Mesenchymal stem cell (in vitro differentiated cells and primary cell): ENCODE measurements around the gene VAV2.

Source experiments
- DNase-seq: peaks from one replicate; pipeline ENCODE4 v3.0.0-alpha.2; 2013
- H2AFZ ChIP-seq: one replicate; pipeline ENCODE4 v1.6.1; 2013; ENCODE audit warnings: low read depth, mild to moderate bottlenecking, control low read depth, inconsistent platforms, low read length, moderate library complexity
- H2AK5ac ChIP-seq: 2 replicates; pipeline ENCODE4 v1.6.1; 2013; ENCODE audit warnings: low read length, moderate library complexity, mild to moderate bottlenecking, inconsistent platforms; ENCODE audit not compliant: severe bottlenecking
- H2BK120ac ChIP-seq: one replicate; pipeline ENCODE4 v1.6.1; 2013; ENCODE audit warnings: low read depth, mild to moderate bottlenecking, inconsistent platforms, low read length, moderate library complexity
- H2BK12ac ChIP-seq, 2 experiments: one replicate each; pipeline ENCODE4 v1.6.1; 2013; ENCODE audit warnings: inconsistent platforms in 2 of 2, low read length in 2 of 2, mild to moderate bottlenecking in 2 of 2, moderate library complexity in 2 of 2, control low read depth in 1 of 2
- H2BK15ac ChIP-seq: one replicate; pipeline ENCODE4 v1.6.1; 2013; ENCODE audit warnings: mild to moderate bottlenecking, low read depth, inconsistent platforms; ENCODE audit not compliant: poor library complexity, severe bottlenecking
- H2BK5ac ChIP-seq: 2 replicates; pipeline ENCODE4 v1.6.1; 2013; ENCODE audit warnings: low read depth, mild to moderate bottlenecking, low read length, control low read depth, inconsistent platforms; ENCODE audit not compliant: poor library complexity, severe bottlenecking
- H3K14ac ChIP-seq, 2 experiments: one replicate each; pipeline ENCODE4 v1.6.1; 2013; ENCODE audit warnings: inconsistent platforms in 2 of 2, low read length in 2 of 2, control low read depth in 1 of 2, mild to moderate bottlenecking in 1 of 2, moderate library complexity in 1 of 2
- H3K18ac ChIP-seq, 2 experiments: one replicate each; pipeline ENCODE4 v1.6.1; 2013; ENCODE audit warnings: inconsistent platforms in 2 of 2, low read length in 2 of 2, control low read depth in 1 of 2, low read depth in 1 of 2, mild to moderate bottlenecking in 1 of 2
- H3K23ac ChIP-seq, 2 experiments: one replicate each; pipeline ENCODE4 v1.6.1; 2013; ENCODE audit warnings: inconsistent platforms in 2 of 2, low read length in 2 of 2, mild to moderate bottlenecking in 2 of 2, moderate library complexity in 2 of 2, control low read depth in 1 of 2
- H3K27ac ChIP-seq: 2 replicates; pipeline ENCODE4 v1.5.1; 2013; ENCODE audit warnings: mild to moderate bottlenecking, moderate library complexity, low read length, control low read depth, inconsistent platforms; ENCODE audit not compliant: poor library complexity, severe bottlenecking
- H3K27me3 ChIP-seq, 2 experiments: 2 replicates each; pipeline versions ENCODE4 v1.6.1 to v1.7.0; 2013; ENCODE audit warnings: low read length in 2 of 2, mild to moderate bottlenecking in 2 of 2, moderate library complexity in 2 of 2, control low read depth in 1 of 2, inconsistent platforms in 1 of 2; ENCODE audit not compliant: control insufficient read depth in 1 of 2, insufficient read depth in 1 of 2
- H3K36me3 ChIP-seq, 2 experiments: 2 replicates each; pipeline versions ENCODE4 v1.6.1 to v1.7.0; 2013; ENCODE audit warnings: low read length in 2 of 2, control low read depth in 1 of 2, inconsistent platforms in 1 of 2, low read depth in 1 of 2, mild to moderate bottlenecking in 1 of 2; ENCODE audit not compliant: insufficient read depth in 2 of 2, control insufficient read depth in 1 of 2
- H3K4ac ChIP-seq, 2 experiments: one replicate each; pipeline ENCODE4 v1.6.1; 2013; ENCODE audit warnings: inconsistent platforms in 2 of 2, low read length in 2 of 2, mild to moderate bottlenecking in 2 of 2, moderate library complexity in 2 of 2, control low read depth in 1 of 2, low read depth in 1 of 2
- H3K4me1 ChIP-seq: 2 replicates; pipeline ENCODE4 v1.6.1; 2013; ENCODE audit warnings: low read depth, low read length, control low read depth; ENCODE audit not compliant: control insufficient read depth, insufficient read depth
- H3K4me2 ChIP-seq: 2 replicates; pipeline ENCODE4 v1.6.1; 2013; ENCODE audit warnings: low read length, mild to moderate bottlenecking, inconsistent platforms; ENCODE audit not compliant: poor library complexity, severe bottlenecking
- H3K4me3 ChIP-seq, 2 experiments: 2 replicates each; pipeline versions ENCODE4 v1.5.1 to v1.7.0; 2013; ENCODE audit warnings: low read length in 2 of 2, mild to moderate bottlenecking in 2 of 2, control low read depth in 1 of 2, low read depth in 1 of 2; ENCODE audit not compliant: insufficient read depth in 1 of 2
- H3K79me1 ChIP-seq: replicated peaks from 2 replicates; pipeline ENCODE4 v1.6.1; 2013; ENCODE audit warnings: mild to moderate bottlenecking, control low read depth, low read length, inconsistent platforms; ENCODE audit not compliant: poor library complexity, severe bottlenecking
- H3K9ac ChIP-seq: 2 replicates; pipeline ENCODE4 v1.7.0; 2013; ENCODE audit warnings: mild to moderate bottlenecking, low read length, moderate library complexity
- H3K9me3 ChIP-seq: 2 replicates; pipeline ENCODE4 v1.7.0; 2013; ENCODE audit warnings: mild to moderate bottlenecking, low read length; ENCODE audit not compliant: control insufficient read depth
- H4K8ac ChIP-seq: one replicate; pipeline ENCODE4 v1.6.1; 2013; ENCODE audit warnings: inconsistent platforms, mild to moderate bottlenecking, low read length, moderate library complexity
- H4K91ac ChIP-seq: one replicate; pipeline ENCODE4 v1.6.1; 2013; ENCODE audit warnings: mild to moderate bottlenecking, low read length, inconsistent platforms
- WGBS: methylation state at CpG from one replicate; pipeline ENCODE4 v1.1.7; 2013; ENCODE audit warnings: mixed read lengths; 5-methylcytosine and 5-hydroxymethylcytosine counted together

VAV2 gene

GRCh38 chr9:133873461-133873891 lies 118.6 kb downstream of the VAV2 start:
- 86% methylated on average over 9 of the region's 9 CpGs for WGBS
- peak overlapping the region in 1 of 2 experiments; percentile 10 for H3K14ac ChIP-seq
- H3K4me3 ChIP-seq = no peak overlapping the region
- DNase-seq = peak; percentile 30
- H4K91ac ChIP-seq = peak overlapping the region; percentile 57
- no peak overlapping the region for H2BK120ac ChIP-seq
- H3K27ac ChIP-seq = peak overlapping the region; percentile 91
- H3K27me3 ChIP-seq = no peaks in the 10 kb centered on the region
- H2BK15ac ChIP-seq = no peak overlapping the region
- no peaks in the 10 kb centered on the region for H3K9me3 ChIP-seq
- H3K18ac ChIP-seq = peak overlapping the region in 1 of 2 experiments; percentile 14
- no peak overlapping the region for H2AFZ ChIP-seq
- peaks cover 0 to 47% of the 10 kb centered on the region in 2 experiments for H3K36me3 ChIP-seq
- no peak overlapping the region for H3K9ac ChIP-seq
- no peak overlapping the region for H3K4ac ChIP-seq
- peak overlapping the region; percentile 80 for H2AK5ac ChIP-seq
- no peak overlapping the region for H3K23ac ChIP-seq
- H3K79me1 ChIP-seq = peaks cover 37% of the 10 kb centered on the region
- H3K4me2 ChIP-seq = peak overlapping the region; percentile 1
- peak overlapping the region; percentile 63 for H2BK5ac ChIP-seq
- H4K8ac ChIP-seq = no peak overlapping the region
- H2BK12ac ChIP-seq = no peak overlapping the region
- peaks cover 57% of the 10 kb centered on the region for H3K4me1 ChIP-seq

GRCh38 chr9:133873009-133873408 lies 119.1 kb downstream of the VAV2 start:
- Histone ChIP-seq H4K8ac (no peak overlapping the region), H3K18ac (peak overlapping the region in 1 of 2 experiments; percentile 14), H2AFZ (no peak overlapping the region), H2BK15ac (no peak overlapping the region), H2AK5ac (peak overlapping the region; percentile 65), H3K4ac (no peak overlapping the region), H3K14ac (peak overlapping the region in 1 of 2 experiments; percentile 10), H3K79me1 (peaks cover 36% of the 10 kb centered on the region), H2BK120ac (no peak overlapping the region), H3K4me2 (no peak overlapping the region), H3K27me3 (no peaks in the 10 kb centered on the region), H4K91ac (peak overlapping the region; percentile 57), H2BK12ac (no peak overlapping the region), H3K4me1 (peaks cover 52% of the 10 kb centered on the region), H3K9me3 (no peaks in the 10 kb centered on the region), H3K36me3 (peaks cover 0 to 46% of the 10 kb centered on the region in 2 experiments), H3K9ac (no peak overlapping the region), H2BK5ac (peak overlapping the region; percentile 24), H3K4me3 (no peak overlapping the region), H3K27ac (peak overlapping the region; percentile 91), H3K23ac (no peak overlapping the region)
- WGBS = 89% methylated on average over 9 of the region's 9 CpGs
- DNase-seq = no peak

- H3K18ac ChIP-seq = no peak overlapping the region
- no peak overlapping the region for H3K4me3 ChIP-seq
- peaks cover 0 to 47% of the 10 kb centered on the region in 2 experiments for H3K36me3 ChIP-seq
- H3K27ac ChIP-seq = no peak overlapping the region
- no peak overlapping the region for H2BK15ac ChIP-seq
- no peak overlapping the region for H3K14ac ChIP-seq
- H3K23ac ChIP-seq = no peak overlapping the region
- H3K9me3 ChIP-seq = no peaks in the 10 kb centered on the region
- no peak overlapping the region for H4K91ac ChIP-seq
- DNase-seq = no peak
- no peak overlapping the region for H3K9ac ChIP-seq
- no peak overlapping the region for H2AK5ac ChIP-seq
- H3K4ac ChIP-seq = no peak overlapping the region
- no peak overlapping the region for H2BK120ac ChIP-seq
- peaks cover 35% of the 10 kb centered on the region for H3K79me1 ChIP-seq
- no peak overlapping the region for H2BK5ac ChIP-seq
- no peak overlapping the region for H3K4me2 ChIP-seq
- WGBS = 96% methylated on average over 11 of the region's 12 CpGs
- no peak overlapping the region for H2AFZ ChIP-seq
- no peak overlapping the region for H4K8ac ChIP-seq
- H3K27me3 ChIP-seq = no peaks in the 10 kb centered on the region
- no peak overlapping the region for H2BK12ac ChIP-seq
- peaks cover 39% of the 10 kb centered on the region for H3K4me1 ChIP-seq
Observed at GRCh38 chr9:133870598-133871595, 121.2 kb downstream of the VAV2 start.

GRCh38 chr9:133869674-133870405 lies 122.3 kb downstream of the VAV2 start:
- Histone ChIP-seq H3K4me2 (no peak overlapping the region), H2AFZ (no peak overlapping the region), H2BK12ac (no peak overlapping the region), H4K8ac (no peak overlapping the region), H2BK15ac (no peak overlapping the region), H2BK120ac (no peak overlapping the region), H4K91ac (no peak overlapping the region), H2BK5ac (no peak overlapping the region), H3K9me3 (peaks cover 8% of the 10 kb centered on the region), H3K18ac (no peak overlapping the region), H3K4ac (no peak overlapping the region), H3K79me1 (peaks cover 33% of the 10 kb centered on the region), H3K14ac (no peak overlapping the region), H2AK5ac (no peak overlapping the region), H3K36me3 (peaks cover 0 to 39% of the 10 kb centered on the region in 2 experiments), H3K27me3 (no peaks in the 10 kb centered on the region), H3K4me1 (peaks cover 30% of the 10 kb centered on the region), H3K27ac (no peak overlapping the region), H3K9ac (no peak overlapping the region), H3K23ac (no peak overlapping the region), H3K4me3 (no peak overlapping the region)
- 65% methylated on average over 19 of the region's 19 CpGs for WGBS
- DNase-seq = no peak
